ENCODE results near the gene CCDC66. TPM values are rescaled to one million over a fixed set of nuclear protein-coding genes. Genes with fewer than 3 reads are reported as not detected.

Gene CCDC66
- total RNA-seq, 1 experiment from 2014 or later, result 35.7 TPM

GRCh38 chr3:56610669-56611335 is 53.8 kb downstream of the CCDC66 start:
- no TSS peak for BruUV-seq (replicated peaks)
- TF ChIP-seq CTCF (IDR thresholded peaks at IDR 0.05; ENCODE audit: unreplicated experiment), result no peak
- no peak for DNase-seq
- Mint-ChIP-seq H3K4me1 (ENCODE audit: low read depth, unreplicated experiment) (peaks cover 20% of the 10 kb centered on the region), H3K4me3 (ENCODE audit: low read depth, unreplicated experiment) (no peak overlapping the region), H3K36me3 (ENCODE audit: insufficient read depth, unreplicated experiment) (peaks cover 6% of the 10 kb centered on the region), H3K9me3 (ENCODE audit: low read depth, unreplicated experiment) (peaks cover 3% of the 10 kb centered on the region), H3K27ac (ENCODE audit: unreplicated experiment) (no peak overlapping the region), H3K27me3 (ENCODE audit: unreplicated experiment) (no peaks in the 10 kb centered on the region)
- CTCF ChIA-PET, result no interaction called here
- intact Hi-C loops (cut with micrococcal nuclease; ENCODE audit: unreplicated experiment), result no loop called here

GRCh38 chr3:56611364-56611763 is 54.4 kb downstream of the CCDC66 start:
- Mint-ChIP-seq H3K27ac (ENCODE audit: unreplicated experiment) (no peak overlapping the region), H3K4me3 (ENCODE audit: low read depth, unreplicated experiment) (no peak overlapping the region), H3K27me3 (ENCODE audit: unreplicated experiment) (no peaks in the 10 kb centered on the region), H3K36me3 (ENCODE audit: insufficient read depth, unreplicated experiment) (peaks cover 12% of the 10 kb centered on the region), H3K9me3 (ENCODE audit: low read depth, unreplicated experiment) (peaks cover 3% of the 10 kb centered on the region), H3K4me1 (ENCODE audit: low read depth, unreplicated experiment) (peaks cover 20% of the 10 kb centered on the region)
- TF ChIP-seq CTCF (IDR thresholded peaks at IDR 0.05; ENCODE audit: unreplicated experiment), result no peak
- DNase-seq, result no peak
- CTCF ChIA-PET, result no interaction called here
- BruUV-seq (replicated peaks), result no TSS peak
- intact Hi-C loops (cut with micrococcal nuclease; ENCODE audit: unreplicated experiment), result no loop called here

- peaks cover 18% of the 10 kb centered on the region for H3K36me3 Mint-ChIP-seq (ENCODE audit: insufficient read depth, unreplicated experiment)
- no peak overlapping the region for H3K4me3 Mint-ChIP-seq (ENCODE audit: low read depth, unreplicated experiment)
- BruUV-seq (replicated peaks), result no TSS peak
Observed at GRCh38 chr3:56612146-56612545, 55.2 kb downstream of the CCDC66 start.

GRCh38 chr3:56613016-56613415 is 56.0 kb downstream of the CCDC66 start:
- peaks cover 19% of the 10 kb centered on the region for H3K36me3 Mint-ChIP-seq (ENCODE audit: insufficient read depth, unreplicated experiment)
- no peak for DNase-seq
- BruUV-seq (replicated peaks), result no TSS peak
- no peaks in the 10 kb centered on the region for H3K27me3 Mint-ChIP-seq (ENCODE audit: unreplicated experiment)
- CTCF ChIA-PET, result no interaction called here
- H3K4me1 Mint-ChIP-seq (ENCODE audit: low read depth, unreplicated experiment), result peaks cover 20% of the 10 kb centered on the region
- H3K27ac Mint-ChIP-seq (ENCODE audit: unreplicated experiment), result no peak overlapping the region
- no peak for TF ChIP-seq CTCF (IDR thresholded peaks at IDR 0.05; ENCODE audit: unreplicated experiment)
- intact Hi-C loops (cut with micrococcal nuclease; ENCODE audit: unreplicated experiment), result no loop called here
- H3K4me3 Mint-ChIP-seq (ENCODE audit: low read depth, unreplicated experiment), result no peak overlapping the region
- H3K9me3 Mint-ChIP-seq (ENCODE audit: low read depth, unreplicated experiment), result peaks cover 3% of the 10 kb centered on the region

More at GRCh38 chr3:56612146-56612545, 55.2 kb downstream of the CCDC66 start:
- no peaks in the 10 kb centered on the region for H3K27me3 Mint-ChIP-seq (ENCODE audit: unreplicated experiment)
- no peak for DNase-seq
- peaks cover 20% of the 10 kb centered on the region for H3K4me1 Mint-ChIP-seq (ENCODE audit: low read depth, unreplicated experiment)
- H3K27ac Mint-ChIP-seq (ENCODE audit: unreplicated experiment), result no peak overlapping the region
- intact Hi-C loops (cut with micrococcal nuclease; ENCODE audit: unreplicated experiment), result no loop called here
- TF ChIP-seq CTCF (IDR thresholded peaks at IDR 0.05; ENCODE audit: unreplicated experiment), result no peak
- CTCF ChIA-PET, result no interaction called here
- H3K9me3 Mint-ChIP-seq (ENCODE audit: low read depth, unreplicated experiment), result peaks cover 3% of the 10 kb centered on the region
